Smooth muscle cell of the pulmonary artery (primary cell): Measurements from ENCODE around the gene ATAD3C. TPM values are rescaled to one million over a fixed set of nuclear protein-coding genes. Genes with fewer than 3 reads are reported as not detected.

Experiments used
- total RNA-seq: library from RNA; depleted of rRNA; stranded (reverse); fragments of >200 nt; gene quantifications from 2 replicates; pipeline ENCODE4 v1.2.3, GENCODE V29; 2014

The ATAD3C gene
- 0.40 TPM in 1 of 2 replicates, not detected in the other for total RNA-seq

GRCh38 chr1:1449099-1449739 is at the start of gene ATAD3C:
Gene ATAD3C (plus strand): TSS chr1:1449689. CDS start chr1:1450684, 995 bp downstream.

GRCh38 chr1:1406821-1407635 is 42.5 kb upstream of the ATAD3C start, which contains the start of gene MRPL20:
Gene MRPL20 (minus strand): TSS chr1:1407293. CDS start chr1:1407217, 76 bp downstream.

GRCh38 chr1:1421147-1421906 is 28.2 kb upstream of the ATAD3C start, which contains the start of gene ANKRD65:
Gene ANKRD65 (minus strand): TSS chr1:1421276. CDS start chr1:1421005, 271 bp downstream.

GRCh38 chr1:1435106-1435903 is 14.2 kb upstream of the ATAD3C start, which contains the start of gene VWA1:
Gene VWA1 (plus strand): TSS chr1:1435690. CDS start chr1:1435749, 59 bp downstream.

GRCh38 chr1:1471389-1472052 is 22.0 kb downstream of the ATAD3C start, which contains the start of gene ATAD3B:
Gene ATAD3B (plus strand): TSS chr1:1471765. CDS start chr1:1471885, 120 bp downstream.

GRCh38 chr1:1511533-1512285 is 62.2 kb downstream of the ATAD3C start, which contains the start of gene ATAD3A:
Gene ATAD3A (plus strand): TSS chr1:1512162. CDS start chr1:1512269, 107 bp downstream.

Other genes with a start within 250 kb of the ATAD3C start
- gene TNFRSF18, start 243.1 kb upstream of the ATAD3C start, total RNA-seq: not detected in 2 replicates
- 0.17 TPM in 1 of 2 replicates, not detected in the other for gene TNFRSF4, start 235.5 kb upstream of the ATAD3C start, total RNA-seq
- gene SDF4, start 217.7 kb upstream of the ATAD3C start, total RNA-seq: 214 and 261 TPM in 2 replicates
- gene B3GALT6, start 217.5 kb upstream of the ATAD3C start, total RNA-seq: 28.5 and 35.7 TPM in 2 replicates
- gene C1QTNF12, start 203.0 kb upstream of the ATAD3C start, total RNA-seq: 0.91 and 2.2 TPM in 2 replicates
- 37.5 and 37.7 TPM in 2 replicates for gene UBE2J2, start 175.8 kb upstream of the ATAD3C start, total RNA-seq
- 1.2 and 2.0 TPM in 2 replicates for gene SCNN1D, start 169.3 kb upstream of the ATAD3C start, total RNA-seq
- gene ACAP3, start 141.8 kb upstream of the ATAD3C start, total RNA-seq: 37.3 and 39.8 TPM in 2 replicates
- 13.4 and 15.7 TPM in 2 replicates for gene PUSL1, start 141.1 kb upstream of the ATAD3C start, total RNA-seq
- gene INTS11, start 125.0 kb upstream of the ATAD3C start, total RNA-seq: 50.6 and 66.8 TPM in 2 replicates
- gene CPTP, start 124.9 kb upstream of the ATAD3C start, total RNA-seq: 14.2 and 14.7 TPM in 2 replicates
- gene TAS1R3, start 118.4 kb upstream of the ATAD3C start, total RNA-seq: 0.23 and 0.26 TPM in 2 replicates
- 85.9 and 151 TPM in 2 replicates for gene DVL1, start 100.3 kb upstream of the ATAD3C start, total RNA-seq
- gene MXRA8, start 91.1 kb upstream of the ATAD3C start, total RNA-seq: 247 and 264 TPM in 2 replicates
- 55.5 and 57.1 TPM in 2 replicates for gene AURKAIP1, start 74.5 kb upstream of the ATAD3C start, total RNA-seq
- gene CCNL2, start 50.4 kb upstream of the ATAD3C start, total RNA-seq: 125 and 214 TPM in 2 replicates
- 66.3 and 70.6 TPM in 2 replicates for gene MRPL20, start 42.4 kb upstream of the ATAD3C start, total RNA-seq
- gene ANKRD65, start 28.4 kb upstream of the ATAD3C start, total RNA-seq: 0.17 and 0.39 TPM in 2 replicates
- 8.8 and 9.8 TPM in 2 replicates for gene VWA1, start 14.0 kb upstream of the ATAD3C start, total RNA-seq
- gene ATAD3B, start 22.1 kb downstream of the ATAD3C start, total RNA-seq: 5.7 and 21.3 TPM in 2 replicates
- gene ATAD3A, start 62.5 kb downstream of the ATAD3C start, total RNA-seq: 21.6 and 36.7 TPM in 2 replicates
- gene TMEM240, start 90.9 kb downstream of the ATAD3C start, total RNA-seq: 4.0 and 4.6 TPM in 2 replicates
- gene SSU72, start 125.2 kb downstream of the ATAD3C start, total RNA-seq: 65.1 and 76.9 TPM in 2 replicates
- gene FNDC10, start 150.4 kb downstream of the ATAD3C start, total RNA-seq: 3.6 and 8.2 TPM in 2 replicates
- 80.4 and 99.3 TPM in 2 replicates for gene MIB2, start 165.8 kb downstream of the ATAD3C start, total RNA-seq
- 3.8 and 8.2 TPM in 2 replicates for gene MMP23B, start 182.5 kb downstream of the ATAD3C start, total RNA-seq
- gene CDK11B, start 209.3 kb downstream of the ATAD3C start, total RNA-seq: 8.6 and 10.7 TPM in 2 replicates
- 39.8 and 45.2 TPM in 2 replicates for gene SLC35E2B, start 243.1 kb downstream of the ATAD3C start, total RNA-seq